GM18526 (cell line): ENCODE data around the gene ZNF101.

Experiments used
- POLR2A ChIP-seq: IDR thresholded peaks from 3 replicates; pipeline ENCODE4 v1.6.1; 2011; ENCODE audit not compliant: insufficient read length; ENCODE audit errors: extremely low read depth

ZNF101 gene

GRCh38 chr19:19672816-19673215 is 4.2 kb downstream of the ZNF101 start:
- TF ChIP-seq POLR2A, result no peak

GRCh38 chr19:19674315-19674714 is 5.7 kb downstream of the ZNF101 start:
- no peak for TF ChIP-seq POLR2A

DNA sequence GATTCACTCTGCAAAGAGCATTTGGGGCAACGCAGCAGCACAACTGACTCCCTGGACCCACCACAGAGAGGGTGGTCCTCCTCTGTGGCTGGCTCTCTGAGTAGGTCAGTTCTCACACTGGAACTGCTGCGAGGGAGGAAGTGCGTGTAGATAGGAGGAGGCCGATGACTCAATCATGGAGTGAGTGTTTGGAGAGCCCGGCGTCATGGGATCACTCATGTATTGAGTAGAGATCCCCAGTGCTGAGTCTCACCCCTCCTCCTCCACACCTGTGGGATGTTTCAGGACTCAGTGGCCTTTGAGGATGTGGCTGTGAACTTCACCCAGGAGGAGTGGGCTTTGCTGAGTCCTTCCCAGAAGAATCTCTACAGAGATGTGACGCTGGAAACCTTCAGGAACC is 8.9 kb downstream of the ZNF101 start:
- no peak for TF ChIP-seq POLR2A

DNA sequence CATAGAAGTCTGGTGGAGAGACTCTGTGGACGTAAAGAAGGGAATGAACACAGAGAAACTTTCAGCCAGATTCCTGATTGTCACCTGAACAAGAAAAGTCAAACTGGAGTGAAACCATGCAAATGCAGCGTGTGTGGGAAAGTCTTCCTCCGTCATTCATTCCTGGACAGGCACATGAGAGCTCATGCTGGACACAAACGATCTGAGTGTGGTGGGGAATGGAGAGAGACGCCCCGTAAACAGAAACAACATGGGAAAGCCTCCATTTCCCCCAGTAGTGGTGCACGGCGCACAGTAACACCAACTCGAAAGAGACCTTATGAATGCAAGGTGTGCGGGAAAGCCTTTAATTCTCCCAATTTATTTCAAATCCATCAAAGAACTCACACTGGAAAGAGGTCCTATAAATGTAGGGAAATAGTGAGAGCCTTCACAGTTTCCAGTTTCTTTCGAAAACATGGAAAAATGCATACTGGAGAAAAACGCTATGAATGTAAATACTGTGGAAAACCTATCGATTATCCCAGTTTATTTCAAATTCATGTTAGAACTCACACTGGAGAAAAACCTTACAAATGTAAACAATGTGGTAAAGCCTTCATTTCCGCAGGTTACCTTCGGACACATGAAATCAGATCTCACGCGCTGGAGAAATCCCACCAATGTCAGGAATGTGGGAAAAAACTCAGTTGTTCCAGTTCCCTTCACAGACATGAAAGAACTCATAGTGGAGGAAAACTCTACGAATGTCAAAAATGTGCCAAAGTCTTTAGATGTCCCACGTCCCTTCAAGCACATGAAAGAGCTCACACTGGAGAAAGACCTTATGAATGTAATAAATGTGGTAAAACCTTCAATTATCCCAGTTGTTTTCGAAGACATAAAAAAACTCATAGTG is 10.8 kb downstream of the ZNF101 start:
- TF ChIP-seq POLR2A, result no peak

- no peak for TF ChIP-seq POLR2A
Observed at GRCh38 chr19:19686580-19686979, 17.9 kb downstream of the ZNF101 start.

DNA sequence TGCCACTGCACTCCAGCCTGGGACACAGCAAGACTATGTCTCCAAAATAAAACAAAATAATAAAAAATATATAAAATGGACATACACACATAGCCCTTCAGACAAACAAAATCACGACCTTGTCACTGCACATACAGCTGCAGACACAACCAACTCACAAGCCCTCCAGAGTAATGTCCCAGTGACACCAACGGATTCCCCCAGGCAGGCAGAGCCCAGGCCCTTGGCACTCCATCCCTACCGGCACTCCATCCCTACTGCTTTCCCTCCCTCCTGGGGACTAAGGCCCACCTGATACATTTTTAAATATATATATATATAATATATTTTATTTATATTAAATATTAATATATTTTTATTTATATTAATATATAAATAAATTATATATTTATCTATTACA is 18.5 kb downstream of the ZNF101 start:
- no peak for TF ChIP-seq POLR2A

DNA sequence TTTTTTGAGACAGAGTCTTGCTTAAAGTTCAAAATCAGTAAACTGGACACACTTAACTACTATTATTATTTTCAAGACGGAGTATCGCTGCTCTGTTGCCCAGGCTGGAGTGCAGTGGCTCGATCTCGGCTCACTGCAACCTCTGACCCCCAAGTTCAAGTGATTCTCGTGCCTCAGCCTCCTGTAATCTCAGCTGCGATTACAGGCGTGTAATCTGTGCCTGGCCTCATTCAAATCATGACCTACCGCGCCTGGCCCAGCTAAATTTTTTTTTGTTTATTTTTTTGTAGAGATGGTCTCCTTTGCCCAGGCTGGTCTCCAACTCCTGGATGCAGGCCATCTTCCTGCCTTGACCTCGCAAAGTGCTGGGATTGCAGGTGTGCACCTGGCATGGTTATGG is 23.0 kb downstream of the ZNF101 start:
- no peak for TF ChIP-seq POLR2A

DNA sequence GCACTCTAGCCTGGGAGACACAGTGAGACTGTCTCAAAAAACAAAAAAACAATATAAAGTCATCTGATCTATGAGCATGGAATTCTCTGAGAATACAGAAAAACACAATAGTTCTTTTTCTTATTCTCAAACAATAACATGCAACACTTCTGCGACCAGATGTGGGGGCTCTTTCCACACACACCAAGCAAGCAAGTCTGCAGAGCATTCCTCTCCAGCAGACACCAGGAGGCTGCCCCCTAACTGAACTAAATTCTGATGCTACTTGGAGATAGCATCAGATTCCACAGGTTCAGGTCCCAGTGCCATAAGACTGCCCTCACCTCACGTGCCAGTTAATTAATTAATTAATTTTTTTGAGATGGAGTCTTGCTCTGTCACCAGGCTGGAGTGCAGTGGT is 27.7 kb downstream of the ZNF101 start:
- TF ChIP-seq POLR2A, result no peak

- TF ChIP-seq POLR2A, result no peak
Observed at GRCh38 chr19:19697589-19697988, 28.9 kb downstream of the ZNF101 start.

GRCh38 chr19:19704836-19705235 is 36.2 kb downstream of the ZNF101 start:
- no peak for TF ChIP-seq POLR2A

GRCh38 chr19:19710506-19710905 is 41.9 kb downstream of the ZNF101 start:
- TF ChIP-seq POLR2A, result no peak

DNA sequence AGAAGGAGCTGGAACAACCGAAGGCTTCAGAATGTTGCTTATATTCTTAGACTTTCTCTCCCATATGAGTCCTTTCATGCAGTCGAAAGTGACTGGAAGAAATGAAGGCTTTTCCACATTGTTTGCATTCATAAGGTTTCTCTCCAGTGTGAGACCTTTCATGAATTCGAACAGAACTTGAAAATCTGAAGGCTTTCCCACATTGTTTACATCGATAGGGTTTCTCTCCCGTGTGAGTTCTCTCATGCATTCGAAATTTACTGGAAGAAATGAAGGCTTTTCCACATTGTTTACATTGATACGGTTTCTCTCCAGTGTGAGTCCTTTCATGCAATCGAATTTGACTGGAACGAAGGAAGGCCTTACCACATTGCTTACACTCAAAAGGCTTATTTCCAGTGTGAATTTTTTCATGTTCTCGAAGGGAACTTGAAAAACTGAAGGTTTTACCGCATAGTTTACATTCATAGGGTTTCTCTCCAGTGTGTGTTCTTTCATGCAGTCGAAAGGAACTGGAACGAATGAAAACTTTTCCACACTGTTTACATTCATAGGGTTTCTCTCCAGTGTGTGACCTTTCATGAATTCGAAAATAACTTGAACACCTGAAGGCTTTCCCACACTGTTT is 42.8 kb downstream of the ZNF101 start:
- TF ChIP-seq POLR2A, result no peak

DNA sequence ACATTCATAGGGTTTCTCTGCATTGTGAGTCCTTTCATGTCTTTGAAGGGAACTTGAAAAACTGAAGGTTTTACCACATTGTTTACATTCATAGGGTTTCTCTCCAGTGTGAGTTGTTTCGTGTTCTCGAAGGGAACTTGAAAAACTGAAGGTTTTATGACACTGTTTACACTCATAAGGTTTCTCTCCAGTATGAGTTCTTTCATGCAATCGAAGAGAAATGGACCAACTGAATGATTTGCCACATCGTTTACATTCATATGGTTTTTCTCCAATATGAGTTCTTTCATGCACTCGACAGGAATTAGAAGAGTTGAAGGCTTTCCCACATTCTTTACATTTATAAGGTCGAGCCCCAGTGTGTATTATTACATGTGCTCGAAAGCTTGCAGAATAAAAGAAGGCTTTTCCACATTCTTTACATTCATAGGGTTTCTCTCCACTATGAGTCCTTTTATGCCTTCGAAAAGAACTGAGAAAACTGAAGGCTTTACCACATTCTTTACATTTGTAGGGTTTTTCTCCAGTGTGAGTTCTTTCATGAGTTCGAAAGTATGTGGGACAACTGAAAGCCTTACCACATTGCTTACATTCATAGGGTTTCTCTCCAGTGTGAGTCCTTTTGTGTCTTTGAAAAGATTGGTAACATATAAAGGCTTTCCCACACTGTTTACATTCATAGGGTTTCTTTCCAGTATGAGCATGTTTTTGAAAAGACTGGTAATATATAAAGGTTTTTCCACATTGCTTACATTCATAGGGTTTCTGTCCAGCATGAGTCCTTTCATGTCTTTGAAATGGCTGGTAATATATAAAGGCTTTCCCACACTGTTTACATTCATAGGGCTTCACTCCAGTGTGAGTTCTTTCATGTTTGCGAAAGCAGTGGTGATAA is 43.5 kb downstream of the ZNF101 start:
- no peak for TF ChIP-seq POLR2A

GRCh38 chr19:19719798-19720197 is 51.2 kb downstream of the ZNF101 start:
- TF ChIP-seq POLR2A, result no peak

DNA sequence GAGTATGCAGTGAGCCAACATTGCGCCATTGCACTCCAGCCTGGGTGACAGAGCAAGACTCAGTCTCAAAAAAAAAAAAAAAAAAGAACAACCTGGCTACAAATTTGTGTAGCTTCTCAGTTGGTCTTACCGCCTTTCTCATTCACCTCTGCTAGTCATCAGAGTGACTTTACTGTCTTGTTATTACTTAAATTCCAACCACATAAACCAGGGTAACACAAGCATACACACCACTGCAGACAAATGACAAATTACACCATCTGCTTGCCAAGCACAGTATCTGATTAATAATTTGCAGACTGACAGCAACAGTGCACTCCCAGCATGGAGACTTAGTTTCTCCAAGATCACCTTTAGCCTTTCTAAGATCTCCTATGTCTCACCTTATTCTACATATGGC is 53.3 kb downstream of the ZNF101 start:
- no peak for TF ChIP-seq POLR2A
